GM21381 (cell line): ENCODE results near the gene PAM.

ENCODE experiments used
- ATAC-seq: cut with Tn5 transposase; IDR thresholded peaks from one replicate; pipeline ENCODE4 v1.9.1; 2021; ENCODE audit warnings: mild to moderate bottlenecking, moderate library complexity; ENCODE audit not compliant: unreplicated experiment

Gene PAM

GRCh38 chr5:102930244-102930643 lies 175.1 kb downstream of the PAM start:
- ATAC-seq = no peak

GRCh38 chr5:102931085-102931725 lies 176.1 kb downstream of the PAM start:
- no peak for ATAC-seq

- ATAC-seq = no peak
Observed at GRCh38 chr5:102932781-102933180, 177.7 kb downstream of the PAM start.

GRCh38 chr5:102933316-102933715 lies 178.2 kb downstream of the PAM start:
- no peak for ATAC-seq

GRCh38 chr5:102933721-102934459 lies 178.8 kb downstream of the PAM start:
- ATAC-seq = no peak

GRCh38 chr5:102937894-102938293 lies 182.8 kb downstream of the PAM start:
- no peak for ATAC-seq

GRCh38 chr5:102941111-102941510 lies 186.0 kb downstream of the PAM start:
- ATAC-seq = no peak

GRCh38 chr5:102946414-102946813 lies 191.3 kb downstream of the PAM start:
- ATAC-seq = no peak

- ATAC-seq = no peak
Observed at GRCh38 chr5:102946971-102947370, 191.9 kb downstream of the PAM start.

- no peak for ATAC-seq
Observed at GRCh38 chr5:102955488-102955887, 200.4 kb downstream of the PAM start.

- ATAC-seq = no peak
Observed at GRCh38 chr5:102956599-102956998, 201.5 kb downstream of the PAM start.

- no peak for ATAC-seq
Observed at GRCh38 chr5:102957141-102957540, 202.0 kb downstream of the PAM start.

- ATAC-seq = no peak
Observed at GRCh38 chr5:102958481-102959011, 203.4 kb downstream of the PAM start.

GRCh38 chr5:102959055-102959454 lies 203.9 kb downstream of the PAM start:
- no peak for ATAC-seq

- no peak for ATAC-seq
Observed at GRCh38 chr5:102961671-102962070, 206.6 kb downstream of the PAM start.

GRCh38 chr5:102965653-102966052 lies 210.5 kb downstream of the PAM start:
- ATAC-seq = no peak

GRCh38 chr5:102969641-102970040 lies 214.5 kb downstream of the PAM start:
- no peak for ATAC-seq

GRCh38 chr5:102971676-102972293 lies 216.7 kb downstream of the PAM start:
- no peak for ATAC-seq

- no peak for ATAC-seq
Observed at GRCh38 chr5:102974177-102974576, 219.1 kb downstream of the PAM start.

- no peak for ATAC-seq
Observed at GRCh38 chr5:102975045-102975444, 219.9 kb downstream of the PAM start.

GRCh38 chr5:102975457-102976182 lies 220.5 kb downstream of the PAM start:
- no peak for ATAC-seq
